GM12878 (cell line): Measurements from ENCODE around the gene PRM3.

ENCODE experiments used
- EZH2 ChIP-seq: IDR thresholded peaks from 2 replicates; pipeline ENCODE4 v1.6.1; 2012; ENCODE audit warnings: low read depth, mild to moderate bottlenecking, control low read depth, inconsistent platforms, low read length, borderline replicate concordance; ENCODE audit not compliant: control insufficient read depth
- MYB ChIP-seq: fragments of 150-350 bp; IDR thresholded peaks from 2 replicates; pipeline ENCODE4 v1.6.1; 2014; ENCODE audit warnings: mild to moderate bottlenecking, low read depth, low read length, borderline replicate concordance

GRCh38 chr16:11276143-11276895, 2.9 kb upstream of the PRM3 start, which contains the start of gene PRM2:
- TF ChIP-seq EZH2, result no peak
- TF ChIP-seq MYB, result no peak
